HG03342 (cell line): ENCODE results near the gene CHSY1.
A peak's percentile ranks its signal among the peaks of the same experiment; 100 is the strongest.
"Not testable (repeated sequence)": the region's sequence is repeated elsewhere in the genome, so short reads cannot be mapped to it uniquely, and the experiment has no call there.

Experiments
- ATAC-seq: cut with Tn5 transposase; IDR thresholded peaks from one replicate; pipeline ENCODE4 v1.9.1; 2021; ENCODE audit warnings: mild to moderate bottlenecking, moderate library complexity; ENCODE audit not compliant: unreplicated experiment

CHSY1 gene

DNA sequence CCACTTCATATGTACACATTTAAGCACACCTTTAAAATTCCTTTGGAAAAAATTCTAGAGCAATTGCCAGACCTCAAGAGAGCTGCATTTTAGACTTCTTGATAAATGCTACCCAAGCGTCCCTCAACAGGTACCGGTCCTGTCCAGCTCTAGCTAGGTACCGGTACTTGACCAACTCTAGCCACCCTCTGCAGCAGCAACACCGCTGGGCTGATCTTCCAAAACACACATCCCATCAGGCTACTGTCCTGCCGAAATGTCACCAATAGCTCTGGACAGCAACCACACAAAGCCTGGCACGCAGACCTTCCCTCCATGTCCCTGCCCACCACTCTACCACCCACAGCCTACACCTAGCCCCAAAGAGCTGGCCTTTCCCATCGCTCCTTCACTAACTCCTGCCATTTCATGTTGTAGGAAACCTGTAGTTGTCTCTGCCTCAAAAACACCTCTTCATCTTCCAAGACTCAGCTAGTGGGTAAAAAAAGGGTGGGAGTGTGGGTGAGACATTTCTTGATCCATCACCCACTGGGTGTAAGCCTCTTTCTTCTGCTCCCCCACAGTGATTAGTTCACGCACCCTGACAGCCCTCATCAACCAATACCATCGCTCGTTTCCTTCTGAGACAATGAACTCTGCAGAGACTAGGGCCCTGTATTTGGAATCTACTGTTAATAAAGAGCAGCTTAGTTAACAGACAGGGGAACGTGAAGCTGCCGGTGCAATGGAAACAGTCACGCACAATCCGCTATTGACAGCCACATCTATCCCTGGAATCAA is 6.8 kb downstream of the CHSY1 start:
- no peak for ATAC-seq

DNA sequence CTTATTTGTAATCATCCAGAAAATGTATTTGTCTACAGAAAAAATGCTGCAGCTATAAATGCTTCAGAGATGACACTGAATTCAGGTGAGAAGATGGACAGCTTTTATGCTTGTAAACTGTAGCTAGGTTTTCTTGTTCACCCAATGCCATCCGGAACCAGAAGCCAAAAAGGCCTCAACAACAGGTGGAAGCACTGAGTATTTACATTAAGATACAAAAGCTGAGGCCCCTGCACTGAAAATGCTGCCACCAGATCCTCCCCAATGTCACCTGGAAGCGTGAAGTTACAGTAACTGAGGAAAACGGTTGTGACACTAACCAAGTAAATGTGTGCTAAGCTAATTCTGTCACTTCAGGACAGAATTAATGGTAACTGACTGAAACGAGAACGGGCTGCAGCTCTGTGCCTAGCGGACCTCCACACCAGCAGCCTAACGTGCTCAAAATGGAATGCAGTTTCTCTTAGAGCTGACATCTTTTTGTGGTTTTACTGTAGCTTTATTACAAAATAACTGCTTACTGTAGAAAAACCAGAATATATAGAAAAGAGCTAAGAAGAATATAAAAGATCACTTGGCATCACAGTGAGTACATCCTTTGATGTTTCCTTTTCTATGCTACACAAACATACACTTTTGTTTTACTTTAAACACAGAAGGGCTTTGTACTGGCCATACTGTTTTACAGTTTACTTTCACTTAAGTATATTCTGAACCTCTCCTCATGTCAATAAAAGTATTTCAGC is 7.6 kb downstream of the CHSY1 start:
- ATAC-seq: no peak

DNA sequence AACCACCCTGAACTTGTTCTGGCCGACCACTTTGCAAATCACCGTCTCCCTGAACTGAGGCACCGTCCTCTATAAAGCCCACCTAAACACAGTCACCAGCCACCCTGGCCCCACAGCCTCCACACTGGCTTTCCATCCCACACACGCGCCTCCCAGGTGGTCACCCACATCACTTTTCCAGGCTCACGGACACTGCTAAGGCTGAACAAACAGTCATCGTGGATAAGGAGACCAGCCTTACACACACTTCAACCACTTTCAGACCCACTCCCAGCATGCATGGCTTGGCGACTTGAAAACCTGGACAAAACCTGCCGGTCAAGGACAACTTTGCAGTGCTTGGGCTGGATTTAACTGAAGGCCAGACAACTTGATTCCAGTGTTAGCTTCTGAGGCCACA is 8.4 kb downstream of the CHSY1 start:
- no peak for ATAC-seq

DNA sequence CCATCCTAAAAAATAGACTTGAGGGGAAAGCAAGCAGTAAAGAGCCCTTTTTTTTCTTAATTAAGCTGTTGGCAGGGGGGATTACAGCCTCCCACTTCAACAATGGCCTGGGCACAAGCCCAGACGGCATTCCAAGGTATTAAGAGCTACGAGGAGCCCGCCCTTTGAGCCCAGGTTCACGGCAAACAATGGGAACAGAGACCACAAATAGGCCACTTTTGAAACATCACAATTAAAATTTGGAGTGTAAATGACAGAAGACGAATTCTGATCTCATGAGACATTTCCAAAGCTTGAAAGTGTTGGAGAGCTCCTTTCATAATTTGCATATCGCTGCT is 8.9 kb downstream of the CHSY1 start:
- no peak for ATAC-seq

DNA sequence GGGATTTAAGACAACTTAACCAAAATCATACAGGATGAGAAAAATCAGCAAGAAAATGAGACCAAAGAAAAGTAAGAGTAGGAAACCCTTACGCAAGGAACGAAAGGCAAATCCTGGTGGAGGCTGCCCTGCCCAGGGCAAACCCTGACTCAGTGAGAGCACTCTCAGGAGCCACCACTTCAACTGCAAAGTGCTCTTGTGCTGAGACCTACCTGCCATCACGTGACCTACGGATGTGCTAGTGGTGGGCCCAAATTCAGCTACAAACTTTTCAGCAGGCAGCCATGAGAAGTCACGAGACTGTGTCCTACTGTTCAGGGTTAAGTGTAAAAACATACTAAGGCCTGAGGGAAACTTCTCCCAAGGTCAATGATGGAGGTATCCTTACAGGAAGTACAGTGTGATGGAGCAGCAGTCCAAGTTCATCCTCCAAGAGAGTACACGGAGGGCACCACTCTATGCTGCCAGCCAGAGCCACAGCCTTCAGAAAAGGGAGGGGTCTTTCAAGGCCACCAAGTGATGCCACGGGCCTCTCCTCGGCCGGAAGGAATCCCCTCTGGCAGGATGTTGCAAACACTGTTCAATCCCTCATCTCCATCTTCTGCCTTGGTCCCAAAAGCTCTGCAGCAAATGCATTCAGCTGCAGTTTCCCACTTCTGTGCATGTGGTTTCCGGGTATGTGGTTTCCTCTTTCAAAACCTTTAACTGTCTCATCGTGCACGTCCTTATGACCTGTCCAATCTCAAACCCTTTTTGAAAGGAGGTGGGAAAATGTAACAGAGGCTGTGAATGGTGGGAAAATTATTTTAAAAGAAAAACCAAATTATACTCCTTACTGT is 9.5 kb downstream of the CHSY1 start:
- ATAC-seq: peak; percentile 80

DNA sequence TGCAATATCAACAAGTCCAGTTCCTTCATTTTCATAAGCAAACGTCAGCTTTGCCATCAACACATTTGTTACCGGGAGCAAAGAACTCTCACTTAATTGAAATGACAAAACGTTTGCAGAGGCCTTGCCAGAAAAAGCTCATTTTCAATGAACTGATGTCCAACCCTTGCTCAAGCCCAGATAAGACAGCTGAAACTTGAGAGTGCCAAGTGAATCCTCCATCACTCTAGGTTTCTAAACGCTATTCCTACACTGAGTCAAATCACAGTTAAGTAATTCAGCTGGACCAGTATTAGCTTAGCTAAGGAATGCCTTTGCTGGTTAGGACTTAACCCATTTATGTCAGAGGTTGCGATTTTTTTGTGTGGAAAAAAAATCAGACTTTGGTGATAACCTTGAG is 11.5 kb downstream of the CHSY1 start:
- ATAC-seq: no peak

DNA sequence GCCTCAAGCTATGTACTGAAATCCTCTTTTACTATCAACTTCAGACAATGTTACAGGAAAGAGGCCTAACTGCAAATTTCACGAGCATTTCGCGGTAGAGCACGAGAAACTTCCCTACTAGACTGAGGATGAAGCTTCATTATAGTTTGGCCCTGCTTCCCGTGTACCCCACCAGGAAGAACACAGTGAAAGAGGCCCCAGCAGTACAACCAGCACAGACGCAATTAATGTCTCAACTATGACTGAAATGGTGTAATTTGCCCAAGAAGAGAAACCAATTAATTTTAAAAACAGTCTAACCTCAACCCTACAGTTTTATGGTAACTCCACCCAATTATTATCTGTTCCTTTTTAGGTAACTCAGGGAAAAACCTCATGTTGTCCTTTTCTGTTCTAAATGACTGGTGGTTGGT is 12.1 kb downstream of the CHSY1 start:
- ATAC-seq: no peak

DNA sequence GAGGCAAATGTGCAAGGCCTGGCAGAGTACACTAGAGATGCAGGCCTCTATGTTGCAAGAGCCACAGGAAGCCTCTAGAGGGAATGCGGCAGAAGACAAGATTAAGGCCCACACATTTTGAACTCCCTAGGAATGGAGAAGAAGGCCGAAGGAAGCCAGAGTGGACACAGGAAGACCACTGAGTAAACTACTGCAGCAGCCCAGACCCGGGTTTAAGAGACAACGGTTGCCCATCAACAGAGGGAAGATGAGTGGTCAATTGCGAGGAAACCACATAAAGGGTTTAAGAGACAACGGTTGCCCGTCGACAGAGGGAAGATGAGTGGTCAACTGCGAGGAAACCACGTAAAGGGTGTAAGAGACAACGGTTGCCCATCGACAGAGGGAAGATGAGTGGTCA is 14.6 kb downstream of the CHSY1 start:
- ATAC-seq: no peak

DNA sequence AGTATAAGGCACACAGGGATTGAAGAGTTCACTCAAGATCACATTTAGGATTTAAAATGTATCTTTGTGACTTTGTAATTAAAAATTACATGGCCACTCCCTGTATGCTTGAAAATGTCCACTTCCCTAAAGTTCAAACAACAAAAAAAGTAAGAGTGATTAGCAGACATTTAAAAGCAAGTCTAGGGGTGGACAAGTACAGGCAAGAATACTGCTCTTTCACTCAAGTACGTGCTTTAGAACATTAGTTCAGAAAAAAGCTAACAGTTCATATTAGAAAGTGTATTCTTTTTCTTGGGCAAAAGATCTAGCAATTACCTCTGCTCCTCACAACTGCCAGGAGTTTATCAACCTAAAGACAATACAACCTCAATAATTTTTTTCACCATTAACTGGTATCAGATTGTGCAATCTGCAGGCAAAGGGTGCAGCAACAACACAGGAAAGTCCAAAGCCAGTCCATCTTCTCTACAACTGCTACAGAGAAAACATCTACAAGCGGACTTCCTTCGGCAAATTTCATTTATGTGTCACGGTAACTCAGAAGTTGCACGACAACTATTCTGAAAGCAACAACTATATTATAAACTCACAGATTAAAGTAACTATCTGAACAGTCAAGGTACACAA is 18.1 kb downstream of the CHSY1 start:
- ATAC-seq: no peak

DNA sequence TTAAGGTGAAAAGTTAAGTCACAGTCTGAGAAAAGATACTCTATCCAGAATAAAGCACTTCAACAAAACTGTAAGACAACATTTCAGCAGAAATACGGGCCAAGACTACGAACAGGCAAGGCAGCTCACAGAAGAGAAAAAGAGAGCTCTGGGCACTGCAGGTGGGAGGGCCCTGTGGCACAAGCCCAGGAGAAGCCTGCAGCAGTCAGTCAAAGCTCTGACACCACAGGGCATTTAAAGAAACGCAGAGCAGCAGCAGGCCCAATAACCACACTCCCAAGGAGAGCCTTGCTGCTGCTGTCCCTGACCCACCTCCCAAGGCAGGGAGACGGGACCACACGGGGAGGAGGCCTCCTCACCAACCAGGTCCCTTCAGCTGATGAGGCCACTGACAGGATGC is 19.2 kb downstream of the CHSY1 start:
- ATAC-seq: no peak

DNA sequence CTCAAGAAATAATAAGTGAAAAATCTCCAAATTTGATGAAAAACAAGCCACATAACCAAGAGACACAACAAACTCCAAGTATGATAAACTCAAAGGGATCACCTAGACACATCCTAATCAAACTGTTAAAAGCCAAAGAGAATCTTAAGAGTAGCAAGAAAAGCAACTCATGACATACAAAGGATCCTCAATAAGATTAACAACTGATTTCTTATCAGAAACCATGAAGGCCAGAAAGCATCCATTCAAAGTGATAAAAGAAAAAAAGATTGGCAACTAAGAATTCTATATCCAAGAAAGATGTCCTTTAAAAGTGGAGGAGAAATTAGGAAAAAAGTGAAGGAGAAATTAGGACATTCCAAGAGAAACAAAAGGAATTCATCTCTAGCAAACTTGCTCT is 23.5 kb downstream of the CHSY1 start:
- no peak for ATAC-seq

DNA sequence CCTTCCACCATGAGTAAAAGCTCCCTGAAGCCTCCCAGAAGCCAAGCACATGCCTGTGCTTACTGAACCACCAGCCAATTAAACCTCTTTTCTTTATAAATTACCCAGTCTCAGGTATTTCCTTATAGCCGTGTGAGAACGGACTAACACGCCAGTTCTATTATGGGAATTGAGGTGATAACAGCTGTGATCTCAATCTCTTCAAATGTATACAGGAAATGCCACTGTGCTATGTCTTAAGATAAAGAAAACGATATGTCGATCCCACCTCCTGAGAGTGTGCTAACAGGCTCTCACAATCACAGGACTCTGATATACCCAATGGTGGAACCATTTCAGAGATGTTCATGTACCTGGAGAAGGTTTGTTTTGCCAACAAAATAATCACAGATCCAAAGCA is 26.2 kb downstream of the CHSY1 start:
- ATAC-seq: no peak

DNA sequence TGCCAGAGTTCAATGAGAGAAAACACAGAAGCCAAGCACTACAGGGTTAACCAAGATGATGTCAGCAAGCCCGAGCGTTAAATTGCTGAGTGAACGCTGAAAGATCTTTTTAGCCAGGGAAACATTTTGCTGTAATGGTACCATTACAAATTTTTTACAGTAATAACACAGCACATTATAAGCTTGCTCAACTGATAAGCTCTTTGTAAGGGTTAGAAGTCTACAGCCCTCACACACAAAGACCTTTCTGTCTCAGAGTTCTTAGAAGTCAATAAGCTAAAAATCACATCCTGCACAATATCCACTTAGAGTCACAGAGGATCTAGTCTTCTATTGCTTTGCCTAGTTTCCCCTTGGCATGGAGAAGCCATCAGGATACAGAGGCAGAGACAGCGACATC is 29.9 kb downstream of the CHSY1 start:
- ATAC-seq: no peak

DNA sequence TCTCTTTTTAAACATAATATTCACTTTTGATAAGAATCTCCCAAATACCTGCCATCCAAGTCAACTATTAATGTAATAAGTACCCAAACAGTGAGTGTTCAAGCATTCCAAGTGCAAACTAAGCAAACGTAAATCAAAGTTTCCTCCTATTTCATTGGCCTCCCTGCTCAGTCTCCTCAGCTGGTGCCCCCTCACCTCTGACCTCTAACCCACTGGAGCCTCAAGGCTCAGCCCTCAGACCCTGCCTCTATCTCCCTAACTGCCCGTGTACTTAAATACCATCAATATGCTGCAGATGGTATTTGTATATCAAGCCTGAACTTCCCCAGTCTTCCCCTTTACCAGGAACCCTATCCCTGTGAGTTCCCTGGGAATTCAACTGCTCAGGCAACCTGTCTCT is 31.8 kb downstream of the CHSY1 start:
- ATAC-seq: no peak

DNA sequence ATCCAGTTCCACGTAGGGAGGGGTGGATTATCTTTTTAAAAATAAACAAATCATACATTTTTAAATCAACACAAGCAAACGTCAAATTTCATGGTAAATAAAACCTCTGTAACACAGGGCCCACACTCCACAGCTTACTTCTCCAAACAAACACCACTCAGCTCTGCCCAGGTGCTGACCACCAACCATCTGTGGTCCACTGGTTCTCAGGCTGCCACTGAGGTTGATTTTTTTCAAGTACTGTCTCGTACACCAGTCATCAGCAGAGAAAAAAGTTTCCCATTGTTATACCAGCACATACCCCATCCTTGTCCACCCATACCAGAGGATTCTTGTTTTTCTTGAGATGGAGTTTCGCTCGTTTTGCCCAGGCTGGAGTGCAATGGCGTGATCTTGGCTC is 32.4 kb downstream of the CHSY1 start:
- ATAC-seq: no peak

DNA sequence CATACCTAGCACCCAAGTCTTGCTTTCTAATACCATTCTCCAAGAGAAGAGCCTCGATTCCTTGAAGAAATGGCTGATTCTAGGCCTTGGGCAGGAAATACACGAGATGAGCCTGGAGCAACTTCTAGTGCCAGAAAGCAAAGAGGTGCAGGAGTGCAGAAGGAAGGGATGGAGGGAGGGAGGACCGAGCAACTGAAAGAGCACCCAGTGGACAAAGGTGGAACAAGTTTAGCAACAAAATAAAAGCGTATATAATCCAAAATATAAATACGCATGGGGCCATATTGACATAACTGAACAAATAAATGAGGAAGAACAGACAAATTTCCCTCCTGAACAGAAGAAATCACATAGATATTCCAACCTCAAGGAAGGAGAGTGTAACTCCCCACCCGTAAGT is 34.4 kb downstream of the CHSY1 start:
- ATAC-seq: no peak

DNA sequence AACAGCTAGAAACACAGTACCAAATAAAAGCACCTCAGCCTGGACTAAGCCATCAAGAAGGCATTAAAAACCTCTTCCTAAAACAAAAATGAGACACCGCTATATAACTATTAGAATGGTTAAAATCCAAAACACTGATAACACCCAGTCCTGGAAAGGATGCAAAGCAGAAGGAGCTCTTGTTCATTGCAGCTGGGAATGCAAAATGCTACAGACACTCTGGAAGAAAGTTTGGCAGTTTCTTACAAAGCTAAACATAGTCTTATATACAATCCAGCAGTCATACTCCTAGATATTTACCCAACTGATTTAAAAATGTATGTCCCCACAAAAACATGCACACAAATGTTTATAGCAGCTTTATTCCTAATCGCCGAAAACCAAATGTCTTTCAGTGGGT is 35.7 kb downstream of the CHSY1 start:
- no peak for ATAC-seq

DNA sequence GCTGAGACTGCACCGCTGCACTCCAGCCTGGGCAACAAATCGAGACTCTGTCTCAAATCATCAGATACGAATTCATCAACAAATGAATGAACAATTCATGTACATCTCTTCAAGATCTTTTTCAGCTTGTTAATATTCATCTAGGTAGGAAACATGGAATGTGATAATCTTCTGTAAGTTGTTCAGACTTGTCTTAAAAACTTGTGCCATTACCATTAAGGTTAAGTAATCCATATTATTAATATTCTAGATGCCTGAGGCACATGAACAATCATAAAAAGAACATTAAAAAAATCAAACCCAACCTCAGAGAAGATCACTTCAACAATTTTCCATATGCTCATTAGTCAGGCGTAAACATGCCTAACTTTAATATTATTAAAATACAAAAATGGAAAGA is 36.2 kb downstream of the CHSY1 start:
- no peak for ATAC-seq

DNA sequence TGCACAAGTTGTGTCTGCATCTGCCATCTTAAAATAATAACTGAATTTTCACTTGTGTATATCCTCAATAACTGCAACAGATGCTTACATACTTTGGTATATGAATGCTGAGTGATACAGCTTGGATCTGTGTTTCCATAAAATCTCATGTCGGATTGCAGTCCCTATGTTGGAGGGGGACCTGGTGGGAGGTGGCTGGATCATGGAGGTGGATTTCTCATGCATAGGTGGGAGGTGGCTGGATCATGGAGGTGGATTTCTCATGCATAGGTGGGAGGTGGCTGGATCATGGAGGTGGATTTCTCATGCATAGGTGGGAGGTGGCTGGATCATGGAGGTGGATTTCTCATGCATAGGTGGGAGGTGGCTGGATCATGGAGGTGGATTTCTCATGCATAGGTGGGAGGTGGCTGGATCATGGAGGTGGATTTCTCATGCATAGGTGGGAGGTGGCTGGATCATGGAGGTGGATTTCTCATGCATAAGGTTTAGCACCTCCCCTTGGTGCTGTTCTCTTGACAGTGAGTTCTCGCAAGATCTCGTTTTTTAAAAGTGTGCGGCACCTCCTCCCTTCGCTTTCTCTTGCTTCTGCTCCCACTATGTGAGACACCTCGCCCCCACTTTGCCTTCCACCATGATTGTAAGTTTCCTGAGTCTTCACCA is 37.3 kb downstream of the CHSY1 start:
- ATAC-seq: not testable (repeated sequence)

DNA sequence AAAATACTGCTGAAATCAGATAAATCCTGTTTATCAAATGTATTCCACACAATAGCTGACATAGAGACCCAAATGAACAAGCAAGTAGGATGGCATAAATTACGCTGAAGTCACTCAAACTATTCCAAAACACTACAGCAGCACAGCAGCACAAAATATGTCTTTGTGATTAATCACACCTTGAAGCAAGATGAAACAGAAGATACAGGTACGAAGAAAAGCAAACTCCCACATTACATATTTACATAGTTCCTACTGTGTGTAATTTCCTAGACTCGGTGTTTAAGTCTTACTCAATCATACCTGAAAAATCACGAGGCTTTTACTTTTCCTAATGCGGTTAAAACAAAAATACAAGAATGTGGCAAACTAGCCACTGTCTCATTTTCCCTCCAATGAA is 38.3 kb downstream of the CHSY1 start:
- no peak for ATAC-seq

DNA sequence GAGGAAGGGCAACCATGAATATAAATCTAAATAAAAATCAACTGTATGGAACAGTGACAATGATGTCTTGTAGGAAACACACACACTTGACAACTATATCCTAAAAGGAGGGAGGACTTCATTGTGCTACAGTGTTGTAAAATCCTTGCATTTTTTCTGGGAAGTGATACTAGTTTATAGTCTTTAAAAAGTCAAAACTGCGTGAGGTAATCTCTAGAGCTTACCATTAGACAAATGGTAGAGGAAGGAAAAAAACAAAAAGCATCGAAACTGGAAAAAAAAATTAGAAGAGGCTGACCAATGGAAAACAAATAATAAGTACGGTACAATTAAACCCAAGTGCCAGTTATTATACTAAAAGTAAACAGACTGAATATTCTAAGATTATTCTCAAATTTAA is 38.7 kb downstream of the CHSY1 start:
- no peak for ATAC-seq
